IMR-90 (cell line): ENCODE results near the gene DIO1. TPM values are rescaled to one million over a fixed set of nuclear protein-coding genes. Genes with fewer than 3 reads are reported as not detected.

Experiments
- ATAC-seq: fragments of 200-7000 bp; cut with Tn5 transposase; 2 replicates; pipeline ENCODE4 v1.9.1; 2020; ENCODE audit warnings: low read depth, mild to moderate bottlenecking, moderate library complexity
- BruUV-seq: library from RNA; stranded (reverse); fragments of 400-500 nt; replicated peaks from 2 replicates; lab custom pipeline; 2021; lab: Mats Ljungman, UMichigan
- CTCF ChIA-PET: fragments of 300-600 bp; formaldehyde crosslinking; extraction: SDS; loops from one replicate; lab custom pipeline; 2021; ENCODE audit warnings: antibody characterized with exemption; lab: Yijun Ruan, JAX
- POLR2A ChIA-PET: fragments of 300-600 bp; sonication (Branson Sonifier 250); formaldehyde crosslinking; loops from one replicate; lab custom pipeline; 2022; ENCODE audit warnings: antibody characterized with exemption; ENCODE audit not compliant: unreplicated experiment; lab: Charles Lee
- DNase-seq: peaks from one replicate; pipeline ENCODE4 v3.0.0; 2013
- H2AFZ ChIP-seq: replicated peaks from 2 replicates; pipeline ENCODE3; 2013; ENCODE audit warnings: low read length, mild to moderate bottlenecking; ENCODE audit not compliant: poor library complexity
- H2AK5ac ChIP-seq: 2 replicates; pipeline ENCODE4 v1.6.1; 2013; ENCODE audit warnings: low read depth, low read length, inconsistent platforms
- H2AK9ac ChIP-seq: replicated peaks from 2 replicates; pipeline ENCODE3; 2013; ENCODE audit warnings: mild to moderate bottlenecking, low read depth, low read length, moderate library complexity; ENCODE audit not compliant: poor library complexity
- H2BK120ac ChIP-seq: 2 replicates; pipeline ENCODE4 v1.6.1; 2013; ENCODE audit warnings: low read depth, low read length, inconsistent platforms
- H2BK15ac ChIP-seq: 3 replicates; pipeline ENCODE4 v1.6.1; 2013; ENCODE audit warnings: low read depth, low read length, inconsistent platforms
- H2BK20ac ChIP-seq: 2 replicates; pipeline ENCODE4 v1.6.1; 2013; ENCODE audit warnings: low read depth, mild to moderate bottlenecking, inconsistent platforms, low read length, moderate library complexity
- H2BK5ac ChIP-seq: 2 replicates; pipeline ENCODE4 v1.6.1; 2013; ENCODE audit warnings: mild to moderate bottlenecking, low read depth, low read length, inconsistent platforms; ENCODE audit not compliant: poor library complexity, severe bottlenecking
- H3K14ac ChIP-seq: replicated peaks from 2 replicates; pipeline ENCODE4 v1.6.1; 2013; ENCODE audit warnings: low read depth, low read length, inconsistent platforms
- H3K18ac ChIP-seq: 2 replicates; pipeline ENCODE4 v1.6.1; 2013; ENCODE audit warnings: low read depth, low read length, control low read depth
- H3K23ac ChIP-seq: 2 replicates; pipeline ENCODE4 v1.6.1; 2013; ENCODE audit warnings: low read depth, low read length, inconsistent platforms
- H3K27ac ChIP-seq: 2 replicates; pipeline ENCODE4 v1.5.1; 2013; ENCODE audit warnings: mild to moderate bottlenecking, control low read depth, low read length; ENCODE audit not compliant: insufficient read depth
- H3K27me3 ChIP-seq: 2 replicates; pipeline ENCODE4 v1.6.1; 2013; ENCODE audit warnings: low read length; ENCODE audit not compliant: control insufficient read depth, insufficient read depth
- H3K36me3 ChIP-seq: 2 replicates; pipeline ENCODE4 v1.6.1; 2013; ENCODE audit warnings: low read length, mixed read lengths; ENCODE audit not compliant: control insufficient read depth, insufficient read depth
- H3K4ac ChIP-seq: 2 replicates; pipeline ENCODE4 v1.6.1; 2013; ENCODE audit warnings: low read depth, low read length, inconsistent platforms
- H3K4me1 ChIP-seq: 2 replicates; pipeline ENCODE4 v1.6.1; 2013; ENCODE audit warnings: low read length, mixed read lengths; ENCODE audit not compliant: control insufficient read depth, insufficient read depth
- H3K4me2 ChIP-seq: 2 replicates; pipeline ENCODE4 v1.6.1; 2013; ENCODE audit warnings: low read depth, mild to moderate bottlenecking, control low read depth, low read length, moderate library complexity
- H3K4me3 ChIP-seq: 2 replicates; pipeline ENCODE4 v1.5.1; 2013; ENCODE audit warnings: low read depth, mild to moderate bottlenecking, control low read depth, low read length, moderate library complexity; ENCODE audit not compliant: insufficient read depth
- H3K56ac ChIP-seq: 2 replicates; pipeline ENCODE4 v1.6.1; 2013; ENCODE audit warnings: low read length, inconsistent platforms; ENCODE audit not compliant: insufficient read depth; ENCODE audit errors: extremely low read depth
- H3K79me1 ChIP-seq, 2 experiments: 2 replicates each; pipeline ENCODE4 v1.6.1; 2013; ENCODE audit warnings: low read length in 2 of 2, inconsistent platforms in 1 of 2, low read depth in 1 of 2
- H3K9ac ChIP-seq: 2 replicates; pipeline ENCODE4 v1.6.1; 2013; ENCODE audit warnings: low read depth, low read length, control low read depth
- H3K9me1 ChIP-seq: 2 replicates; pipeline ENCODE4 v1.6.1; 2013; ENCODE audit warnings: low read length, inconsistent platforms; ENCODE audit not compliant: insufficient read depth
- H3K9me3 ChIP-seq: 2 replicates; pipeline ENCODE4 v1.6.1; 2013; ENCODE audit warnings: low read length; ENCODE audit not compliant: control insufficient read depth, insufficient read depth
- H4K20me1 ChIP-seq: 2 replicates; pipeline ENCODE4 v1.6.1; 2013; ENCODE audit warnings: low read length, inconsistent platforms; ENCODE audit not compliant: insufficient read depth
- H4K5ac ChIP-seq: 2 replicates; pipeline ENCODE4 v1.6.1; 2013; ENCODE audit warnings: mild to moderate bottlenecking, low read depth, low read length, control low read depth
- H4K8ac ChIP-seq, 2 experiments: 2 replicates each; pipeline ENCODE4 v1.6.1; 2013; ENCODE audit warnings: low read depth in 2 of 2, low read length in 2 of 2, control low read depth in 1 of 2, inconsistent platforms in 1 of 2
- H4K91ac ChIP-seq: 2 replicates; pipeline ENCODE4 v1.6.1; 2013; ENCODE audit warnings: low read depth, low read length, inconsistent platforms; ENCODE audit not compliant: insufficient read depth
- CEBPB ChIP-seq: IDR thresholded peaks from 2 replicates; pipeline ENCODE4 v1.6.1; 2012; ENCODE audit warnings: low read depth, low read length, improper control_type of control experiment
- CHD1 ChIP-seq: IDR thresholded peaks from 2 replicates; pipeline ENCODE4 v1.6.1; 2012; ENCODE audit warnings: low read depth, low read length, improper control_type of control experiment
- FOS ChIP-seq: fragments of 150-350 bp; IDR thresholded peaks from 2 replicates; pipeline ENCODE4 v1.6.1; 2016; ENCODE audit warnings: low read depth, low read length
- MAFK ChIP-seq: IDR thresholded peaks from 2 replicates; pipeline ENCODE4 v1.6.1; 2012; ENCODE audit warnings: low read depth, low read length, improper control_type of control experiment
- MXI1 ChIP-seq: IDR thresholded peaks from 2 replicates; pipeline ENCODE4 v1.6.1; 2012; ENCODE audit warnings: low read depth, mild to moderate bottlenecking, low read length, moderate library complexity, borderline replicate concordance
- NFE2L2 ChIP-seq: fragments of 150-350 bp; IDR thresholded peaks from 2 replicates; pipeline ENCODE4 v1.6.1; 2016; ENCODE audit warnings: low read depth, mild to moderate bottlenecking, low read length
- POLR2A ChIP-seq: IDR thresholded peaks from 2 replicates; pipeline ENCODE4 v1.6.1; 2012; ENCODE audit warnings: mild to moderate bottlenecking, low read depth, low read length
- RAD21 ChIP-seq: IDR thresholded peaks from 2 replicates; pipeline ENCODE4 v1.6.1; 2012; ENCODE audit warnings: low read length, improper control_type of control experiment
- RCOR1 ChIP-seq: IDR thresholded peaks from 2 replicates; pipeline ENCODE4 v1.6.1; 2012; ENCODE audit warnings: mild to moderate bottlenecking, low read length, improper control_type of control experiment; ENCODE audit not compliant: insufficient replicate concordance
- RFX5 ChIP-seq: IDR thresholded peaks from 2 replicates; pipeline ENCODE4 v1.8.0; 2012; ENCODE audit warnings: low read depth, mild to moderate bottlenecking, low read length, moderate library complexity
- WGBS, 2 experiments: methylation state at CpG; one replicate each; pipeline versions ENCODE4 v1.1.5 to v1.1.7; 2013; ENCODE audit warnings: missing lambda C conversion rate in 2 of 2; ENCODE audit not compliant: insufficient read length in 1 of 2; ENCODE audit errors: extremely low coverage in 2 of 2; 5-methylcytosine and 5-hydroxymethylcytosine counted together
- dilution Hi-C: fragments of 300-500 bp; cut with HindIII; formaldehyde crosslinking; loops from one replicate; pipeline ENCODE4 v1.14.3; 2018; ENCODE audit warnings: low sequenced_read_pairs; ENCODE audit not compliant: unreplicated experiment
- in situ Hi-C: fragments of 300-500 bp; cut with MboI; formaldehyde crosslinking; loops from 3 replicates; pipeline ENCODE4 v1.14.3; 2019; ENCODE audit warnings: low sequenced_read_pairs, inconsistent platforms, mixed read lengths
- intact Hi-C: fragments of 100-400 bp; cut with micrococcal nuclease; formaldehyde crosslinking; loops from 2 replicates; pipeline ENCODE4 v1.10.0; 2022
- polyA plus RNA-seq, 3 experiments: library from polyadenylated mRNA; depleted of rRNA; stranded (reverse); fragments of >200 nt; gene quantifications; 2 replicates each; pipeline ENCODE4 v1.2.3, GENCODE V29; 2012; ENCODE audit warnings: low replicate concordance in 1 of 3
- total RNA-seq: library from RNA; depleted of rRNA; stranded (reverse); fragments of >200 nt; gene quantifications from 2 replicates; pipeline ENCODE4 v1.2.3, GENCODE V29; 2012
- TF ChIP-seq, protein P1 (sequence below): fragments of 150-350 bp; IDR thresholded peaks from 2 replicates; pipeline ENCODE4 v1.6.1; 2016; ENCODE audit warnings: low read depth, mild to moderate bottlenecking, low read length, moderate library complexity, borderline replicate concordance
- TF ChIP-seq, protein P2 (sequence below): fragments of 150-350 bp; IDR thresholded peaks from 2 replicates; pipeline ENCODE4 v1.6.1; 2017; ENCODE audit warnings: mild to moderate bottlenecking, antibody characterized with exemption, low read length, low read depth
- TF ChIP-seq, protein P3 (sequence below): conservative IDR thresholded peaks from 2 replicates; pipeline ENCODE4 v1.5.1; 2012; ENCODE audit warnings: mild to moderate bottlenecking, low read depth, low read length, improper control_type of control experiment

The DIO1 gene
- total and polyA plus RNA-seq, 2 of the 4 experiments (the other 2 are of a cell fraction) = not detected

DNA sequence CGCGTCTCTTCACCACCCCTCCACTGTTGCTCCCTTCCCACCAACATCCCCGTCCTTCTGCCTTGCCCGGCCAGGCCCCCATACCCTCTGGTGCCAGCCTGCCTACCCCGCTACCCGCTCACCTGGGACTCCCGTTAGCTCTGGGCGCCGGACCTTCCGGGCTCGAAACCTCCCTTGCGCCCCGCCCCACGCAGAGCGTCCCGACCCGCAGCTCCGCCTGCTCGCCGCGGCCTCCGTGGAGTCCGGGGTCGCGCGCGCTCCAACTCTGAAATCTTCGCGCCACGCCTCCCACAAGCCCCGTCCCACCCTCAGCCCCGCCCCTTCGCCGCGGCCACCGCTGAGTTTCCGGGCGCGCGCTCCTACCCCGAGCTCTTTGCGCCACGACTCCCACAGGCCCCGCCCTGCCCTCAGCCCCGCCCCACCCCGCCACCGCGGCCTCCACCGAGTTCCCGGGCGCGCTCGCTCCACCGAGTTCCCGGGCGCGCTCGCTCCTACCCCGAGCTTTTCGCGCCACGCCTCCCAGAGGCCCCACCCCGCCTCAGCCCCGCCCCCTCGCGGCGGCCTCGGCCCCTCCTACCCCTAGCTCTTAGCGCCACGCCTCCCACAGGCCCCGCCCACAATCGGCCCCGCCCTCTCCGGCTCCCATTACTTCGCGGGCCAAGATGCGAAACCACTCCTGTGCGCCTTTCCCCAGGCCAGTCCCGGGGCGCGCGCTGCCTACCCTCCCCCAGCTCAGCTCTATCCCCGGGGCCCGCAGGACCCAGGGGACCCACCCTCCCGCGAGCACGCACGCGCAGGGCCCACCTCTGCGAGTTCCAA is 51.7 kb downstream of the DIO1 start, which contains the start of gene IFT25:
Gene IFT25 (minus strand): TSS at position 267 of the 819 bp plus-strand sequence. CDS start 5,617 bp downstream, outside the sequence.
- no peaks in the 10 kb centered on the region for H3K9me3 ChIP-seq
- in situ Hi-C loops (loop anchor here (5.0 kb wide), 1 partner anchor 63 kb away; no protein-coding TSS in a partner anchor), dilution Hi-C loops (no loop called here), intact Hi-C loops (loop anchor here (2.0 to 5.0 kb wide), 3 partner anchors 57 to 458 kb away; partner anchors contain the start of gene YIPF1)
- peaks cover 29% of the 10 kb centered on the region; the same call in 1 of the 2 replicates for H4K20me1 ChIP-seq
- peak within 1 kb of the TSS; percentile 72; the same call in 1 of the 2 replicates for H2BK120ac ChIP-seq
- peak within 1 kb of the TSS; percentile 92 for H3K4ac ChIP-seq
- H3K36me3 ChIP-seq = no peaks in the 10 kb centered on the region
- H3K56ac ChIP-seq = peak within 1 kb of the TSS; percentile 55
- peak within 1 kb of the TSS; percentile 48; the same call in 1 of the 3 replicates for H2BK15ac ChIP-seq
- peak within 1 kb of the TSS; percentile 91 for H3K18ac ChIP-seq
- peaks cover 11% of the 10 kb centered on the region for H3K9me1 ChIP-seq
- H3K9ac ChIP-seq = peak within 1 kb of the TSS; percentile 97
- peak within 1 kb of the TSS; percentile 97 for H3K14ac ChIP-seq
- H3K4me2 ChIP-seq = peak within 1 kb of the TSS; percentile 99
- BruUV-seq = no TSS peak
- no peak within 1 kb of the TSS; the same call in 1 of the 2 replicates for H2BK20ac ChIP-seq
- POLR2A ChIA-PET = interaction anchor here (0.6 to 1.2 kb wide), 4 partner anchors 22 to 429 kb away, joined by 3 to 9 read pairs (median 4); partner anchors contain the start of genes TCEANC2, TMEM59 and YIPF1
- peaks cover 10% of the 10 kb centered on the region for H3K4me1 ChIP-seq
- peak within 1 kb of the TSS; percentile 100 for H3K4me3 ChIP-seq
- H3K27me3 ChIP-seq = no peaks in the 10 kb centered on the region
- H3K23ac ChIP-seq = peak within 1 kb of the TSS; percentile 93
- peak within 1 kb of the TSS; percentile 96 for H2AK9ac ChIP-seq
- H3K27ac ChIP-seq = peak within 1 kb of the TSS; percentile 98
- H4K5ac ChIP-seq = peak within 1 kb of the TSS; percentile 96
- ATAC-seq (peak; percentile 89), DNase-seq (peak; percentile 93)
- H3K79me1 ChIP-seq = peaks cover 45 to 69% of the 10 kb centered on the region in 2 experiments
- CTCF ChIA-PET = interaction anchor here (0.6 to 2.3 kb wide), 5 partner anchors 11 to 76 kb away, joined by 3 to 7 read pairs (median 3); no protein-coding TSS in a partner anchor
- peak within 1 kb of the TSS; percentile 80 for H4K91ac ChIP-seq
- H2BK5ac ChIP-seq = peak within 1 kb of the TSS; percentile 96
- peak within 1 kb of the TSS; percentile 98 for H2AFZ ChIP-seq
- H2AK5ac ChIP-seq = peak within 1 kb of the TSS; percentile 85
- H4K8ac ChIP-seq = peak within 1 kb of the TSS; percentile 85 to 86
- WGBS, 2 experiments = 2% methylated on average over 36 of the region's 90 CpGs; no CpG with 5 or more reads in 1 of the 2 experiments
- TF ChIP-seq RCOR1 (no peak), NFE2L2 (no peak), RAD21 (no peak; the same call in 1 of the 2 replicates), CHD1 (no peak), RFX5 (no peak), POLR2A (peak; percentile 47), FOS (no peak), MXI1 (peak; percentile 64; the same call in 1 of the 2 replicates), CEBPB (no peak), MAFK (no peak)
- TF ChIP-seq, protein P1, sequence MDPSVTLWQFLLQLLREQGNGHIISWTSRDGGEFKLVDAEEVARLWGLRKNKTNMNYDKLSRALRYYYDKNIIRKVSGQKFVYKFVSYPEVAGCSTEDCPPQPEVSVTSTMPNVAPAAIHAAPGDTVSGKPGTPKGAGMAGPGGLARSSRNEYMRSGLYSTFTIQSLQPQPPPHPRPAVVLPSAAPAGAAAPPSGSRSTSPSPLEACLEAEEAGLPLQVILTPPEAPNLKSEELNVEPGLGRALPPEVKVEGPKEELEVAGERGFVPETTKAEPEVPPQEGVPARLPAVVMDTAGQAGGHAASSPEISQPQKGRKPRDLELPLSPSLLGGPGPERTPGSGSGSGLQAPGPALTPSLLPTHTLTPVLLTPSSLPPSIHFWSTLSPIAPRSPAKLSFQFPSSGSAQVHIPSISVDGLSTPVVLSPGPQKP = no peak
- TF ChIP-seq, protein P2, sequence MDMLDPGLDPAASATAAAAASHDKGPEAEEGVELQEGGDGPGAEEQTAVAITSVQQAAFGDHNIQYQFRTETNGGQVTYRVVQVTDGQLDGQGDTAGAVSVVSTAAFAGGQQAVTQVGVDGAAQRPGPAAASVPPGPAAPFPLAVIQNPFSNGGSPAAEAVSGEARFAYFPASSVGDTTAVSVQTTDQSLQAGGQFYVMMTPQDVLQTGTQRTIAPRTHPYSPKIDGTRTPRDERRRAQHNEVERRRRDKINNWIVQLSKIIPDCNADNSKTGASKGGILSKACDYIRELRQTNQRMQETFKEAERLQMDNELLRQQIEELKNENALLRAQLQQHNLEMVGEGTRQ = no peak
- TF ChIP-seq, protein P3, sequence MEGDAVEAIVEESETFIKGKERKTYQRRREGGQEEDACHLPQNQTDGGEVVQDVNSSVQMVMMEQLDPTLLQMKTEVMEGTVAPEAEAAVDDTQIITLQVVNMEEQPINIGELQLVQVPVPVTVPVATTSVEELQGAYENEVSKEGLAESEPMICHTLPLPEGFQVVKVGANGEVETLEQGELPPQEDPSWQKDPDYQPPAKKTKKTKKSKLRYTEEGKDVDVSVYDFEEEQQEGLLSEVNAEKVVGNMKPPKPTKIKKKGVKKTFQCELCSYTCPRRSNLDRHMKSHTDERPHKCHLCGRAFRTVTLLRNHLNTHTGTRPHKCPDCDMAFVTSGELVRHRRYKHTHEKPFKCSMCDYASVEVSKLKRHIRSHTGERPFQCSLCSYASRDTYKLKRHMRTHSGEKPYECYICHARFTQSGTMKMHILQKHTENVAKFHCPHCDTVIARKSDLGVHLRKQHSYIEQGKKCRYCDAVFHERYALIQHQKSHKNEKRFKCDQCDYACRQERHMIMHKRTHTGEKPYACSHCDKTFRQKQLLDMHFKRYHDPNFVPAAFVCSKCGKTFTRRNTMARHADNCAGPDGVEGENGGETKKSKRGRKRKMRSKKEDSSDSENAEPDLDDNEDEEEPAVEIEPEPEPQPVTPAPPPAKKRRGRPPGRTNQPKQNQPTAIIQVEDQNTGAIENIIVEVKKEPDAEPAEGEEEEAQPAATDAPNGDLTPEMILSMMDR = no peak
